ENCODE results near the gene DTD2. TPM values are rescaled to one million over a fixed set of nuclear protein-coding genes. Genes with fewer than 3 reads are reported as not detected.

Gene DTD2
- total RNA-seq, result 10 to 100 TPM; 17.5 to 21.6 TPM

- POLR2A ChIA-PET, result interaction anchor here (0.6 to 1.4 kb wide), 2 partner anchors 36 to 69 kb away, joined by 3 to 9 read pairs; partner anchors contain the start of gene HEATR5A
- peaks cover 2% of the 10 kb centered on the region for H3K27me3 Mint-ChIP-seq
- ATAC-seq (peak; percentile 99), DNase-seq (peak; percentile 95)
- H3K27ac Mint-ChIP-seq, result peak within 1 kb of the TSS; percentile 95
- CTCF ChIA-PET, result interaction anchor here (0.7 to 2.6 kb wide), 6 partner anchors 7 to 1103 kb away, joined by 3 to 6 read pairs (median 4); partner anchors contain the start of gene HEATR5A
- intact Hi-C loops (cut with DNase I, micrococcal nuclease), result loop anchor here (1.0 to 5.0 kb wide), 13 partner anchors 36 to 898 kb away; partner anchors contain the start of genes ARHGAP5 (in 2 of the 2), HEATR5A (in 2 of the 2), NUBPL (in 2 of the 2) and RNU6-8 (in 2 of the 2)
- peaks cover 9% of the 10 kb centered on the region for H3K36me3 Mint-ChIP-seq (ENCODE audit: low read depth)
- peak within 1 kb of the TSS; percentile 98 for H3K4me3 Mint-ChIP-seq
- H3K4me1 Mint-ChIP-seq, result peaks cover 22% of the 10 kb centered on the region
- no peaks in the 10 kb centered on the region for H3K9me3 Mint-ChIP-seq (ENCODE audit: low read depth)
Measured at GRCh38 chr14:31456841-31457664, at the start of gene DTD2. Gene DTD2, minus strand, starts transcription at chr14:31457506. Its CDS starts 113 bp downstream, at chr14:31457393.

- ChIA-PET POLR2A (no interaction called here), CTCF (interaction anchor here (0.6 to 2.6 kb wide), 3 partner anchors 141 to 749 kb away, joined by 3 to 11 read pairs (median 4); no protein-coding TSS in a partner anchor)
- Mint-ChIP-seq H3K9me3 (ENCODE audit: low read depth) (no peaks in the 10 kb centered on the region), H3K4me3 (no peak overlapping the region), H3K36me3 (ENCODE audit: low read depth) (no peaks in the 10 kb centered on the region), H3K27me3 (no peaks in the 10 kb centered on the region), H3K4me1 (no peaks in the 10 kb centered on the region), H3K27ac (no peak overlapping the region)
- intact Hi-C loops (cut with DNase I, micrococcal nuclease), result no loop called here
- DNase-seq, result no peak
- ATAC-seq, result no peak
Measured at GRCh38 chr14:31505411-31505810, 48.1 kb upstream of the DTD2 start.

- Mint-ChIP-seq H3K4me1 (no peaks in the 10 kb centered on the region), H3K9me3 (ENCODE audit: low read depth) (no peaks in the 10 kb centered on the region), H3K27ac (no peak overlapping the region), H3K27me3 (no peaks in the 10 kb centered on the region), H3K4me3 (no peak overlapping the region), H3K36me3 (ENCODE audit: low read depth) (no peaks in the 10 kb centered on the region)
- ChIA-PET POLR2A (no interaction called here), CTCF (no interaction called here)
- no peak for ATAC-seq
- DNase-seq, result no peak
- intact Hi-C loops (cut with DNase I, micrococcal nuclease), result no loop called here
Measured at GRCh38 chr14:31501870-31502269, 44.6 kb upstream of the DTD2 start.

- H3K4me3 Mint-ChIP-seq, result no peak overlapping the region
- intact Hi-C loops (cut with DNase I, micrococcal nuclease), result no loop called here
- ChIA-PET POLR2A (no interaction called here), CTCF (interaction anchor here (1.0 to 1.2 kb wide), 2 partner anchors 18 to 20 kb away, joined by 3 read pairs; no protein-coding TSS in a partner anchor)
- H3K9me3 Mint-ChIP-seq (ENCODE audit: low read depth), result no peaks in the 10 kb centered on the region
- peaks cover 8% of the 10 kb centered on the region for H3K27me3 Mint-ChIP-seq
- H3K27ac Mint-ChIP-seq, result no peak overlapping the region
- H3K4me1 Mint-ChIP-seq, result no peaks in the 10 kb centered on the region
- no peaks in the 10 kb centered on the region for H3K36me3 Mint-ChIP-seq (ENCODE audit: low read depth)
- no peak for ATAC-seq
- no peak for DNase-seq
Measured at GRCh38 chr14:31492759-31493498, 35.6 kb upstream of the DTD2 start.

GRCh38 chr14:31489691-31490090, 32.4 kb upstream of the DTD2 start:
- H3K4me3 Mint-ChIP-seq, result no peak overlapping the region
- no peaks in the 10 kb centered on the region for H3K36me3 Mint-ChIP-seq (ENCODE audit: low read depth)
- no peak overlapping the region for H3K27ac Mint-ChIP-seq
- ATAC-seq (no peak), DNase-seq (no peak)
- intact Hi-C loops (cut with DNase I, micrococcal nuclease), result no loop called here
- no peaks in the 10 kb centered on the region for H3K4me1 Mint-ChIP-seq
- CTCF ChIA-PET, result no interaction called here
- H3K27me3 Mint-ChIP-seq, result peaks cover 6% of the 10 kb centered on the region
- H3K9me3 Mint-ChIP-seq (ENCODE audit: low read depth), result no peaks in the 10 kb centered on the region
- POLR2A ChIA-PET, result no interaction called here

- H3K36me3 Mint-ChIP-seq (ENCODE audit: low read depth), result no peaks in the 10 kb centered on the region
Measured at GRCh38 chr14:31487886-31488285, 30.6 kb upstream of the DTD2 start, which contains the start of gene GPR33. Gene GPR33, minus strand, starts transcription at chr14:31488039. Its CDS starts 4,074 bp downstream, at chr14:31483965.

GRCh38 chr14:31486764-31487163, 29.5 kb upstream of the DTD2 start:
- no peaks in the 10 kb centered on the region for H3K36me3 Mint-ChIP-seq (ENCODE audit: low read depth)
- ATAC-seq (no peak), DNase-seq (no peak)
- intact Hi-C loops (cut with DNase I, micrococcal nuclease), result no loop called here
- POLR2A ChIA-PET, result no interaction called here
- peaks cover 3% of the 10 kb centered on the region for H3K27me3 Mint-ChIP-seq
- H3K4me3 Mint-ChIP-seq, result no peak overlapping the region
- no peaks in the 10 kb centered on the region for H3K4me1 Mint-ChIP-seq
- CTCF ChIA-PET, result no interaction called here
- H3K9me3 Mint-ChIP-seq (ENCODE audit: low read depth), result no peaks in the 10 kb centered on the region
- no peak overlapping the region for H3K27ac Mint-ChIP-seq

More at GRCh38 chr14:31487886-31488285, 30.6 kb upstream of the DTD2 start, which contains the start of gene GPR33:
- no peak within 1 kb of the TSS for H3K4me3 Mint-ChIP-seq
- H3K27ac Mint-ChIP-seq, result no peak within 1 kb of the TSS
- intact Hi-C loops (cut with DNase I, micrococcal nuclease), result no loop called here
- H3K4me1 Mint-ChIP-seq, result no peaks in the 10 kb centered on the region
- peaks cover 6% of the 10 kb centered on the region for H3K27me3 Mint-ChIP-seq
- ChIA-PET POLR2A (no interaction called here), CTCF (no interaction called here)
- no peaks in the 10 kb centered on the region for H3K9me3 Mint-ChIP-seq (ENCODE audit: low read depth)
- no peak for DNase-seq
- no peak for ATAC-seq

GRCh38 chr14:31484754-31485153, 27.4 kb upstream of the DTD2 start:
- H3K27ac Mint-ChIP-seq, result no peak overlapping the region
- H3K27me3 Mint-ChIP-seq, result peaks cover 8% of the 10 kb centered on the region
- H3K4me1 Mint-ChIP-seq, result no peaks in the 10 kb centered on the region
- intact Hi-C loops (cut with DNase I, micrococcal nuclease), result no loop called here
- no peaks in the 10 kb centered on the region for H3K9me3 Mint-ChIP-seq (ENCODE audit: low read depth)
- DNase-seq (no peak), ATAC-seq (no peak)
- ChIA-PET CTCF (interaction anchor here (0.6 kb wide), 1 partner anchor 482 kb away, joined by 3 read pairs; no protein-coding TSS in a partner anchor), POLR2A (no interaction called here)
- H3K36me3 Mint-ChIP-seq (ENCODE audit: low read depth), result no peaks in the 10 kb centered on the region
- no peak overlapping the region for H3K4me3 Mint-ChIP-seq

- Mint-ChIP-seq H3K4me1 (no peaks in the 10 kb centered on the region), H3K27me3 (peaks cover 9% of the 10 kb centered on the region), H3K4me3 (no peak overlapping the region), H3K27ac (no peak overlapping the region), H3K9me3 (ENCODE audit: low read depth) (no peaks in the 10 kb centered on the region), H3K36me3 (ENCODE audit: low read depth) (no peaks in the 10 kb centered on the region)
- POLR2A ChIA-PET, result no interaction called here
- intact Hi-C loops (cut with DNase I, micrococcal nuclease), result no loop called here
- ATAC-seq (no peak), DNase-seq (no peak)
- CTCF ChIA-PET, result interaction anchor here (0.5 kb wide), 1 partner anchor 1563 kb away, joined by 3 read pairs; no protein-coding TSS in a partner anchor
Measured at GRCh38 chr14:31480156-31480555, 22.9 kb upstream of the DTD2 start.

- H3K4me3 Mint-ChIP-seq, result no peak overlapping the region
- POLR2A ChIA-PET, result no interaction called here
- H3K27me3 Mint-ChIP-seq, result peaks cover 10% of the 10 kb centered on the region
Measured at GRCh38 chr14:31479027-31479426, 21.7 kb upstream of the DTD2 start.

GRCh38 chr14:31477248-31477647, 19.9 kb upstream of the DTD2 start:
- Mint-ChIP-seq H3K9me3 (ENCODE audit: low read depth) (no peaks in the 10 kb centered on the region), H3K27ac (no peak overlapping the region), H3K36me3 (ENCODE audit: low read depth) (no peaks in the 10 kb centered on the region), H3K4me1 (no peaks in the 10 kb centered on the region), H3K27me3 (peaks cover 10% of the 10 kb centered on the region), H3K4me3 (no peak overlapping the region)
- DNase-seq (no peak), ATAC-seq (no peak)
- intact Hi-C loops (cut with DNase I, micrococcal nuclease), result no loop called here
- ChIA-PET CTCF (no interaction called here), POLR2A (no interaction called here)

More at GRCh38 chr14:31479027-31479426, 21.7 kb upstream of the DTD2 start:
- DNase-seq, result no peak
- CTCF ChIA-PET, result no interaction called here
- no peak overlapping the region for H3K27ac Mint-ChIP-seq
- intact Hi-C loops (cut with DNase I, micrococcal nuclease), result no loop called here
- no peaks in the 10 kb centered on the region for H3K36me3 Mint-ChIP-seq (ENCODE audit: low read depth)
- no peak for ATAC-seq
- no peaks in the 10 kb centered on the region for H3K9me3 Mint-ChIP-seq (ENCODE audit: low read depth)
- H3K4me1 Mint-ChIP-seq, result no peaks in the 10 kb centered on the region

Data from activated CD4-positive, alpha-beta T cell treated with anti-CD3 and anti-CD28 coated beads for 36 hours (primary cell).